PFSK-1 (cell line): ENCODE results near the gene DNPH1.
A peak's percentile ranks its signal among the peaks of the same experiment; 100 is the strongest.

ENCODE experiments used
- FOXP2 ChIP-seq: optimal IDR thresholded peaks from 2 replicates; pipeline ENCODE3; 2011; ENCODE audit warnings: borderline replicate concordance, control low read depth, inconsistent platforms; ENCODE audit not compliant: insufficient read depth; ENCODE audit errors: extremely low read length, extremely low read depth
- POLR2AphosphoS5 ChIP-seq: IDR thresholded peaks from 2 replicates; pipeline ENCODE4 v1.6.1; 2012; ENCODE audit warnings: low read depth, mild to moderate bottlenecking, control low read depth, low read length, moderate library complexity
- REST ChIP-seq, 2 experiments: IDR thresholded peaks; 2 replicates each; pipeline versions ENCODE4 v1.6.1 to v1.8.0; 2011 to 2012; ENCODE audit warnings: low read depth in 2 of 2, low read length in 2 of 2, control low read depth in 1 of 2, inconsistent platforms in 1 of 2, mild to moderate bottlenecking in 1 of 2, moderate library complexity in 1 of 2; ENCODE audit not compliant: insufficient read depth in 1 of 2
- SIN3A ChIP-seq: IDR thresholded peaks from 2 replicates; pipeline ENCODE4 v1.6.1; 2012; ENCODE audit warnings: mild to moderate bottlenecking, low read length, moderate library complexity, borderline replicate concordance; ENCODE audit not compliant: insufficient read depth
- TAF1 ChIP-seq: IDR thresholded peaks from 2 replicates; pipeline ENCODE4 v1.6.1; 2012; ENCODE audit warnings: low read length, control low read depth, borderline replicate concordance; ENCODE audit not compliant: insufficient read depth

The DNPH1 gene

GRCh38 chr6:43185391-43185985 lies 43.8 kb downstream of the DNPH1 start:
- TF ChIP-seq POLR2AphosphoS5: no peak
- no peak for TF ChIP-seq REST (IDR thresholded peaks at IDR 0.05; ENCODE audit: insufficient read depth in 1 of 2, low read depth in 2 of 2, low read length in 2 of 2)
- TF ChIP-seq FOXP2: no peak
- TF ChIP-seq SIN3A: no peak
- no peak for TF ChIP-seq TAF1

- TF ChIP-seq POLR2AphosphoS5: no peak
- TF ChIP-seq SIN3A: no peak
- TF ChIP-seq TAF1: no peak
- no peak for TF ChIP-seq REST (IDR thresholded peaks at IDR 0.05; ENCODE audit: insufficient read depth in 1 of 2, low read depth in 2 of 2, low read length in 2 of 2)
- TF ChIP-seq FOXP2: no peak
Measured at GRCh38 chr6:43184268-43184985, 44.9 kb downstream of the DNPH1 start.

- TF ChIP-seq REST (IDR thresholded peaks at IDR 0.05; ENCODE audit: insufficient read depth in 1 of 2, low read depth in 2 of 2, low read length in 2 of 2) (no peak), FOXP2 (no peak), SIN3A (no peak), TAF1 (no peak), POLR2AphosphoS5 (no peak)
Measured at GRCh38 chr6:43183441-43183840, 45.8 kb downstream of the DNPH1 start.

DNA sequence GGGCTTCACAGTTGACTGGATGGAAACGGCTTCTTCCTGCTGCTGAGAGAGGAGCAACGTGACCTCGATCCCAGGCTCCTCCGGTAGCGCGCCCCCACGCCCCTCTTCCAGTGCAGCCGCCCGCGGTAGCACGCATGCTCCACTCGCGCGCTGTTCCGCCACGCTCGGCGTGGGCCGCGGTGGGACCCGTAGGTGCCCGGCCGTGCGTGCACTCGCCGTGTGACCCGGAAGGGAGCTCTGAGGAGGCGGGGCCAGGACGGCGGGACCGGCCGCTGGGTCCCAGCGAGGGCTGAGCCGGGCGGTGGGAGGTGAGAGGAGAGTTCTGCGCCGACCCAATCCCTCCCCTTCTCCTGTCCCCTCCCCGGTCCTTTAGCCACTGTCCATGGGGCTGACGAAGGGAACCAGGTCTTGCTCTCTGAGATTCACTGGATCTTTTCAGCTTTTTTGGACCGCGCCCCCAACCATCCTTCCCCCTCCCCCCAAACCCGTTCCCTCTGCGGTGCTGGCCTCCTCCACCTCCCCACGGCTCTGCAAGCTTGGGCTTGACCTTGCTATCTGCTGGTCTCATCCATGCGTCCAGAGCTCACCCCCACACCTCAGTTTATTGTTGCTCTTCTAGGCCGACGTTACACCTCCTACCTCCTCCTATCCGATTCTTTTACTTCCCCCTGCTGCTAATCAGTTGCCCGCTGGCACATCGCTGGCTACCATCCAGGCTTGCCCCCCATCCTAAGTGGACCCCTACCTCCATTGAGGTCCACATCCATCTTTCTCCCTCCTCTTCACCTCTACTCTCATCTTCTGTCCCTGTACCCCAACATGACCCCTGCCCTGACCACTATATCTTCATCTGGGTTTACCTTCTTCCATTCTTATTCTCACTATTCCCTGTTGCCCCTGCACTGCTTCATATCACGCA lies 47.1 kb downstream of the DNPH1 start, which contains the start of gene CUL9:
CUL9 (plus strand) TSS at position 255 of the 919 bp plus-strand sequence. CDS start 2,115 bp downstream, outside the sequence.
- 0 out of 2 replicates have a peak, but pooled peaks have one; percentile 36 for TF ChIP-seq TAF1
- TF ChIP-seq POLR2AphosphoS5: peak; percentile 92
- TF ChIP-seq FOXP2: no peak
- TF ChIP-seq REST (IDR thresholded peaks at IDR 0.05; ENCODE audit: insufficient read depth in 1 of 2, low read depth in 2 of 2, low read length in 2 of 2): no peak; a peak in 2 of 4 replicates
- peak; percentile 72; the same call in 1 of the 2 replicates for TF ChIP-seq SIN3A
